MM.1S (cell line): ENCODE data around the gene NGEF.

Experiments used
- EZH2 ChIP-seq: fragments of 300-600 bp; sonication (generic); optimal IDR thresholded peaks from 2 replicates; pipeline ENCODE3; 2017; ENCODE audit warnings: low read depth, mild to moderate bottlenecking, antibody characterized with exemption, low read length, mixed read lengths
- TF ChIP-seq, protein P1 (sequence below): fragments of 300-600 bp; sonication (generic); IDR thresholded peaks from 2 replicates; pipeline ENCODE4 v1.5.1; 2016; ENCODE audit warnings: antibody characterized with exemption, low read length, mixed read lengths

- TF ChIP-seq, protein P1, sequence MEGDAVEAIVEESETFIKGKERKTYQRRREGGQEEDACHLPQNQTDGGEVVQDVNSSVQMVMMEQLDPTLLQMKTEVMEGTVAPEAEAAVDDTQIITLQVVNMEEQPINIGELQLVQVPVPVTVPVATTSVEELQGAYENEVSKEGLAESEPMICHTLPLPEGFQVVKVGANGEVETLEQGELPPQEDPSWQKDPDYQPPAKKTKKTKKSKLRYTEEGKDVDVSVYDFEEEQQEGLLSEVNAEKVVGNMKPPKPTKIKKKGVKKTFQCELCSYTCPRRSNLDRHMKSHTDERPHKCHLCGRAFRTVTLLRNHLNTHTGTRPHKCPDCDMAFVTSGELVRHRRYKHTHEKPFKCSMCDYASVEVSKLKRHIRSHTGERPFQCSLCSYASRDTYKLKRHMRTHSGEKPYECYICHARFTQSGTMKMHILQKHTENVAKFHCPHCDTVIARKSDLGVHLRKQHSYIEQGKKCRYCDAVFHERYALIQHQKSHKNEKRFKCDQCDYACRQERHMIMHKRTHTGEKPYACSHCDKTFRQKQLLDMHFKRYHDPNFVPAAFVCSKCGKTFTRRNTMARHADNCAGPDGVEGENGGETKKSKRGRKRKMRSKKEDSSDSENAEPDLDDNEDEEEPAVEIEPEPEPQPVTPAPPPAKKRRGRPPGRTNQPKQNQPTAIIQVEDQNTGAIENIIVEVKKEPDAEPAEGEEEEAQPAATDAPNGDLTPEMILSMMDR, result no peak
- no peak for TF ChIP-seq EZH2
Observed at GRCh38 chr2:232999354-232999753, 13.7 kb downstream of the NGEF start.
